Esophagus muscularis mucosa (tissue), 4 donors: ENCODE results near the gene LDAF1. TPM values are rescaled to one million over a fixed set of nuclear protein-coding genes. Genes with fewer than 3 reads are reported as not detected.

Experiments
- DNase-seq: peaks from one replicate; pipeline ENCODE4 v3.0.0-alpha.2; 2017; ENCODE audit errors: extremely low spot score
- H3K27ac ChIP-seq, 4 donors: fragments of 200-600 bp; sonication (generic); replicated peaks in 1 of 4; 1 replicate in 3 of 4; 2 replicates in 1 of 4; pipeline ENCODE4 v1.5.1; 2016 to 2019; ENCODE audit warnings: mild to moderate bottlenecking in 1 of 4
- H3K27me3 ChIP-seq, 4 donors: fragments of 200-600 bp; sonication (generic); one replicate each; pipeline versions ENCODE4 v1.5.1 to v1.6.0; 2016 to 2019
- H3K36me3 ChIP-seq, 4 donors: fragments of 200-600 bp; sonication (generic); one replicate each; pipeline ENCODE4 v1.5.1; 2016 to 2019
- H3K4me1 ChIP-seq, 4 donors: fragments of 200-600 bp; sonication (generic); one replicate each; pipeline ENCODE4 v1.5.1; 2016 to 2019
- H3K4me3 ChIP-seq, 4 donors: fragments of 200-600 bp; sonication (generic); 1 replicate in 2 of 4; 2 replicates in 2 of 4; pipeline ENCODE4 v1.5.1; 2016 to 2019; ENCODE audit warnings: mild to moderate bottlenecking in 4 of 4, moderate library complexity in 1 of 4
- H3K9me3 ChIP-seq, 4 donors: fragments of 200-600 bp; sonication (generic); 1 replicate in 3 of 4; 2 replicates in 1 of 4; pipeline ENCODE4 v1.5.1; 2016 to 2019
- CTCF ChIP-seq, 3 experiments: fragments of 200-600 bp in 2 of 3; fragments of 450-650 bp in 1 of 3; sonication (generic) in 2 of 3; IDR thresholded peaks; one replicate each; pipeline ENCODE4 v1.5.1; 2017 to 2019; ENCODE audit warnings: antibody characterized with exemption in 3 of 3, mild to moderate bottlenecking in 2 of 3, moderate library complexity in 1 of 3
- EP300 ChIP-seq: sonication (generic); formaldehyde crosslinking; IDR thresholded peaks from one replicate; pipeline ENCODE4 v1.6.1; 2017; ENCODE audit warnings: antibody characterized with exemption
- POLR2A ChIP-seq: fragments of 450-650 bp; IDR thresholded peaks from one replicate; pipeline ENCODE4 v1.6.1; 2017; ENCODE audit warnings: antibody characterized with exemption, moderate library complexity, mild to moderate bottlenecking, low read depth
- POLR2AphosphoS5 ChIP-seq, 2 donors: sonication (generic); formaldehyde crosslinking; IDR thresholded peaks; one replicate each; pipeline ENCODE4 v1.6.1; 2017; ENCODE audit warnings: antibody characterized with exemption in 2 of 2
- WGBS: methylation state at CpG from one replicate; pipeline ENCODE4 v1.1.5; 2018; 5-methylcytosine and 5-hydroxymethylcytosine counted together
- intact Hi-C: fragments of 100-400 bp; cut with DNase I; formaldehyde crosslinking; loops from one replicate; pipeline ENCODE4 v1.15.1; 2023
- total RNA-seq, 4 donors: library from RNA; depleted of rRNA; stranded (reverse); fragments of >200 nt; gene quantifications; one replicate each; pipeline versions ENCODE4 v1.1.0 to v1.2.1, GENCODE V29; 2016

LDAF1 gene
- total RNA-seq, 4 donors from 2014 or later = 98.7 to 208 (median 141) TPM

- Histone ChIP-seq H3K27me3 (no peaks in the 10 kb centered on the region), H3K9me3 (no peaks in the 10 kb centered on the region), H3K4me1 (no peaks in the 10 kb centered on the region), H3K4me3 (no peak overlapping the region), H3K36me3 (peaks cover 61 to 87% (median 80%) of the 10 kb centered on the region in 4 donors), H3K27ac (no peak overlapping the region)
- intact Hi-C loops = no loop called here
- TF ChIP-seq POLR2AphosphoS5 (IDR thresholded peaks at IDR 0.05) = no peak
- TF ChIP-seq POLR2A = no peak
- no peak for TF ChIP-seq CTCF (IDR thresholded peaks at IDR 0.05)
- no peak for TF ChIP-seq EP300
- no peak for DNase-seq
- WGBS = 81% methylated on average over 12 of the region's 13 CpGs
Measured at GRCh38 chr16:21179126-21179982, 20.9 kb downstream of the LDAF1 start.

GRCh38 chr16:21179983-21180365, 21.5 kb downstream of the LDAF1 start:
- peaks cover 55 to 81% (median 73%) of the 10 kb centered on the region in 4 donors for H3K36me3 ChIP-seq
- TF ChIP-seq CTCF (IDR thresholded peaks at IDR 0.05) (no peak), POLR2AphosphoS5 (IDR thresholded peaks at IDR 0.05) (no peak), EP300 (no peak), POLR2A (no peak)
- H3K27ac ChIP-seq = no peak overlapping the region
- intact Hi-C loops = loop anchor here (10.0 kb wide), 1 partner anchor 375 kb away; no protein-coding TSS in a partner anchor
- no peaks in the 10 kb centered on the region for H3K9me3 ChIP-seq
- DNase-seq = no peak
- 86% methylated on average over 3 of the region's 3 CpGs for WGBS
- no peak overlapping the region for H3K4me3 ChIP-seq
- H3K4me1 ChIP-seq = no peaks in the 10 kb centered on the region
- no peaks in the 10 kb centered on the region for H3K27me3 ChIP-seq

- TF ChIP-seq CTCF (IDR thresholded peaks at IDR 0.05) (no peak), POLR2AphosphoS5 (IDR thresholded peaks at IDR 0.05) (no peak), POLR2A (no peak), EP300 (no peak)
- 83% methylated on average over 3 of the region's 3 CpGs for WGBS
- no peak for DNase-seq
- H3K4me1 ChIP-seq = peaks cover 0 to 9% (median 7%) of the 10 kb centered on the region in 4 donors
- intact Hi-C loops = loop anchor here (10.0 kb wide), 1 partner anchor 371 kb away; no protein-coding TSS in a partner anchor
- peaks cover 29 to 42% (median 37%) of the 10 kb centered on the region in 4 donors for H3K36me3 ChIP-seq
- H3K27me3 ChIP-seq = no peaks in the 10 kb centered on the region
- no peak overlapping the region for H3K27ac ChIP-seq
- H3K4me3 ChIP-seq = no peak overlapping the region
- no peaks in the 10 kb centered on the region for H3K9me3 ChIP-seq
Measured at GRCh38 chr16:21183995-21184394, 25.5 kb downstream of the LDAF1 start.

GRCh38 chr16:21184834-21185233, 26.4 kb downstream of the LDAF1 start:
- Histone ChIP-seq H3K4me1 (peaks cover 0 to 9% (median 7%) of the 10 kb centered on the region in 4 donors), H3K9me3 (no peaks in the 10 kb centered on the region), H3K27me3 (no peaks in the 10 kb centered on the region), H3K4me3 (no peak overlapping the region), H3K27ac (no peak overlapping the region), H3K36me3 (peaks cover 20 to 33% (median 28%) of the 10 kb centered on the region in 4 donors)
- intact Hi-C loops = loop anchor here (5.0 to 10.0 kb wide), 2 partner anchors 92 to 370 kb away; partner anchors contain the start of gene CRYM
- no peak for TF ChIP-seq POLR2AphosphoS5 (IDR thresholded peaks at IDR 0.05)
- no peak for TF ChIP-seq EP300
- no peak for TF ChIP-seq CTCF (IDR thresholded peaks at IDR 0.05)
- TF ChIP-seq POLR2A = no peak
- WGBS = 100% methylated on average over 3 of the region's 3 CpGs
- DNase-seq = no peak
